Mesenchymal stem cell (in vitro differentiated cells and primary cell): ENCODE data around the gene CAND1.

Source experiments
- DNase-seq: peaks from one replicate; pipeline ENCODE4 v3.0.0-alpha.2; 2013
- H2AFZ ChIP-seq: one replicate; pipeline ENCODE4 v1.6.1; 2013; ENCODE audit warnings: low read depth, mild to moderate bottlenecking, control low read depth, inconsistent platforms, low read length, moderate library complexity
- H2AK5ac ChIP-seq: 2 replicates; pipeline ENCODE4 v1.6.1; 2013; ENCODE audit warnings: low read length, moderate library complexity, mild to moderate bottlenecking, inconsistent platforms; ENCODE audit not compliant: severe bottlenecking
- H2BK120ac ChIP-seq: one replicate; pipeline ENCODE4 v1.6.1; 2013; ENCODE audit warnings: low read depth, mild to moderate bottlenecking, inconsistent platforms, low read length, moderate library complexity
- H2BK12ac ChIP-seq, 2 experiments: one replicate each; pipeline ENCODE4 v1.6.1; 2013; ENCODE audit warnings: inconsistent platforms in 2 of 2, low read length in 2 of 2, mild to moderate bottlenecking in 2 of 2, moderate library complexity in 2 of 2, control low read depth in 1 of 2
- H2BK15ac ChIP-seq: one replicate; pipeline ENCODE4 v1.6.1; 2013; ENCODE audit warnings: mild to moderate bottlenecking, low read depth, inconsistent platforms; ENCODE audit not compliant: poor library complexity, severe bottlenecking
- H2BK5ac ChIP-seq: 2 replicates; pipeline ENCODE4 v1.6.1; 2013; ENCODE audit warnings: low read depth, mild to moderate bottlenecking, low read length, control low read depth, inconsistent platforms; ENCODE audit not compliant: poor library complexity, severe bottlenecking
- H3K14ac ChIP-seq, 2 experiments: one replicate each; pipeline ENCODE4 v1.6.1; 2013; ENCODE audit warnings: inconsistent platforms in 2 of 2, low read length in 2 of 2, control low read depth in 1 of 2, mild to moderate bottlenecking in 1 of 2, moderate library complexity in 1 of 2
- H3K18ac ChIP-seq, 2 experiments: one replicate each; pipeline ENCODE4 v1.6.1; 2013; ENCODE audit warnings: inconsistent platforms in 2 of 2, low read length in 2 of 2, control low read depth in 1 of 2, low read depth in 1 of 2, mild to moderate bottlenecking in 1 of 2
- H3K23ac ChIP-seq, 2 experiments: one replicate each; pipeline ENCODE4 v1.6.1; 2013; ENCODE audit warnings: inconsistent platforms in 2 of 2, low read length in 2 of 2, mild to moderate bottlenecking in 2 of 2, moderate library complexity in 2 of 2, control low read depth in 1 of 2
- H3K27ac ChIP-seq: 2 replicates; pipeline ENCODE4 v1.5.1; 2013; ENCODE audit warnings: mild to moderate bottlenecking, moderate library complexity, low read length, control low read depth, inconsistent platforms; ENCODE audit not compliant: poor library complexity, severe bottlenecking
- H3K27me3 ChIP-seq, 2 experiments: 2 replicates each; pipeline versions ENCODE4 v1.6.1 to v1.7.0; 2013; ENCODE audit warnings: low read length in 2 of 2, mild to moderate bottlenecking in 2 of 2, moderate library complexity in 2 of 2, control low read depth in 1 of 2, inconsistent platforms in 1 of 2; ENCODE audit not compliant: control insufficient read depth in 1 of 2, insufficient read depth in 1 of 2
- H3K36me3 ChIP-seq, 2 experiments: 2 replicates each; pipeline versions ENCODE4 v1.6.1 to v1.7.0; 2013; ENCODE audit warnings: low read length in 2 of 2, control low read depth in 1 of 2, inconsistent platforms in 1 of 2, low read depth in 1 of 2, mild to moderate bottlenecking in 1 of 2; ENCODE audit not compliant: insufficient read depth in 2 of 2, control insufficient read depth in 1 of 2
- H3K4ac ChIP-seq, 2 experiments: one replicate each; pipeline ENCODE4 v1.6.1; 2013; ENCODE audit warnings: inconsistent platforms in 2 of 2, low read length in 2 of 2, mild to moderate bottlenecking in 2 of 2, moderate library complexity in 2 of 2, control low read depth in 1 of 2, low read depth in 1 of 2
- H3K4me1 ChIP-seq: 2 replicates; pipeline ENCODE4 v1.6.1; 2013; ENCODE audit warnings: low read depth, low read length, control low read depth; ENCODE audit not compliant: control insufficient read depth, insufficient read depth
- H3K4me2 ChIP-seq: 2 replicates; pipeline ENCODE4 v1.6.1; 2013; ENCODE audit warnings: low read length, mild to moderate bottlenecking, inconsistent platforms; ENCODE audit not compliant: poor library complexity, severe bottlenecking
- H3K4me3 ChIP-seq, 2 experiments: 2 replicates each; pipeline versions ENCODE4 v1.5.1 to v1.7.0; 2013; ENCODE audit warnings: low read length in 2 of 2, mild to moderate bottlenecking in 2 of 2, control low read depth in 1 of 2, low read depth in 1 of 2; ENCODE audit not compliant: insufficient read depth in 1 of 2
- H3K79me1 ChIP-seq: replicated peaks from 2 replicates; pipeline ENCODE4 v1.6.1; 2013; ENCODE audit warnings: mild to moderate bottlenecking, control low read depth, low read length, inconsistent platforms; ENCODE audit not compliant: poor library complexity, severe bottlenecking
- H3K9ac ChIP-seq: 2 replicates; pipeline ENCODE4 v1.7.0; 2013; ENCODE audit warnings: mild to moderate bottlenecking, low read length, moderate library complexity
- H3K9me3 ChIP-seq: 2 replicates; pipeline ENCODE4 v1.7.0; 2013; ENCODE audit warnings: mild to moderate bottlenecking, low read length; ENCODE audit not compliant: control insufficient read depth
- H4K8ac ChIP-seq: one replicate; pipeline ENCODE4 v1.6.1; 2013; ENCODE audit warnings: inconsistent platforms, mild to moderate bottlenecking, low read length, moderate library complexity
- H4K91ac ChIP-seq: one replicate; pipeline ENCODE4 v1.6.1; 2013; ENCODE audit warnings: mild to moderate bottlenecking, low read length, inconsistent platforms
- WGBS: methylation state at CpG from one replicate; pipeline ENCODE4 v1.1.7; 2013; ENCODE audit warnings: mixed read lengths; 5-methylcytosine and 5-hydroxymethylcytosine counted together

CAND1 gene

GRCh38 chr12:67299526-67299925, 30.4 kb downstream of the CAND1 start:
- H2AK5ac ChIP-seq: no peak overlapping the region
- no peak overlapping the region for H2BK12ac ChIP-seq
- H2BK120ac ChIP-seq: no peak overlapping the region
- WGBS: 100% methylated on average over 1 of the region's 2 CpGs
- H3K4me1 ChIP-seq: no peaks in the 10 kb centered on the region
- H3K14ac ChIP-seq: no peak overlapping the region
- H4K8ac ChIP-seq: no peak overlapping the region
- H2AFZ ChIP-seq: no peak overlapping the region
- H2BK15ac ChIP-seq: no peak overlapping the region
- no peaks in the 10 kb centered on the region for H3K9me3 ChIP-seq
- H2BK5ac ChIP-seq: no peak overlapping the region
- H3K79me1 ChIP-seq: peaks cover 5% of the 10 kb centered on the region
- H3K23ac ChIP-seq: no peak overlapping the region
- no peak overlapping the region for H4K91ac ChIP-seq
- H3K4me2 ChIP-seq: no peak overlapping the region
- no peak for DNase-seq
- no peak overlapping the region for H3K4ac ChIP-seq
- no peaks in the 10 kb centered on the region for H3K27me3 ChIP-seq
- peaks cover 6 to 88% of the 10 kb centered on the region in 2 experiments for H3K36me3 ChIP-seq
- H3K27ac ChIP-seq: no peak overlapping the region
- no peak overlapping the region for H3K4me3 ChIP-seq
- H3K18ac ChIP-seq: no peak overlapping the region
- H3K9ac ChIP-seq: no peak overlapping the region

DNA sequence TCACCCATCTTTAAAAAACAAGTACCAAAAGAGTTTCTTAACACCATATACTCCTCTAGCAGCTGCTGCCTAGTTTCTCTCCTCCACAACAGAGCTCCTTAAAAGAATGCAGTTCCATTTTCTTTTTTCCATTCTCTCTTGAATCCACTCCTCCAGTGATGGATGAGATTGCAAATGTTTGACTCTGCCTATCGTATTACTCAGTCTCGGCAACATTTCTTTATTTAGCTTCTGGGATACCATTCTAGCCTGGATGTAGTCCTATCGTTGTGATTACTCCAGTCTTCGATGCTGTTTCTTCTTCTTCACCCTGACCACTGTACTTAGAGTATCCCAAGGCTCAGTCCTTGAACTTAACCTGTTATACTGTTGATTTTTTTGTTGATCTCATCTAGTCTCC, 30.8 kb downstream of the CAND1 start:
- no peak overlapping the region for H2AK5ac ChIP-seq
- no peak overlapping the region for H3K27ac ChIP-seq
- H2BK5ac ChIP-seq: no peak overlapping the region
- no peak for DNase-seq
- no peak overlapping the region for H3K4me2 ChIP-seq
- H4K8ac ChIP-seq: no peak overlapping the region
- no peaks in the 10 kb centered on the region for H3K27me3 ChIP-seq
- peaks cover 5% of the 10 kb centered on the region for H3K79me1 ChIP-seq
- H3K9ac ChIP-seq: no peak overlapping the region
- H2BK120ac ChIP-seq: no peak overlapping the region
- no peak overlapping the region for H3K18ac ChIP-seq
- H2BK15ac ChIP-seq: no peak overlapping the region
- no peaks in the 10 kb centered on the region for H3K4me1 ChIP-seq
- no peak overlapping the region for H3K4ac ChIP-seq
- no peak overlapping the region for H3K4me3 ChIP-seq
- H4K91ac ChIP-seq: no peak overlapping the region
- H2AFZ ChIP-seq: no peak overlapping the region
- 97% methylated on average over 4 of the region's 4 CpGs for WGBS
- no peaks in the 10 kb centered on the region for H3K9me3 ChIP-seq
- H2BK12ac ChIP-seq: no peak overlapping the region
- no peak overlapping the region for H3K14ac ChIP-seq
- H3K36me3 ChIP-seq: peaks cover 6 to 88% of the 10 kb centered on the region in 2 experiments
- H3K23ac ChIP-seq: no peak overlapping the region

- Histone ChIP-seq H2AFZ (no peak overlapping the region), H2AK5ac (no peak overlapping the region), H2BK120ac (no peak overlapping the region), H2BK12ac (no peak overlapping the region), H3K27me3 (no peaks in the 10 kb centered on the region), H3K4me3 (no peak overlapping the region), H3K9ac (no peak overlapping the region), H3K14ac (no peak overlapping the region), H3K79me1 (peaks cover 11% of the 10 kb centered on the region), H3K4me2 (no peak overlapping the region), H3K18ac (no peak overlapping the region), H2BK5ac (no peak overlapping the region), H3K27ac (no peak overlapping the region), H3K23ac (no peak overlapping the region), H3K4ac (no peak overlapping the region), H2BK15ac (no peak overlapping the region), H3K4me1 (no peaks in the 10 kb centered on the region), H4K91ac (no peak overlapping the region), H3K9me3 (no peaks in the 10 kb centered on the region), H3K36me3 (peaks cover 0 to 92% of the 10 kb centered on the region in 2 experiments), H4K8ac (no peak overlapping the region)
- WGBS: over 99% methylated on average over 6 of the region's 7 CpGs
- no peak for DNase-seq
Observed at GRCh38 chr12:67302162-67302561, 33.0 kb downstream of the CAND1 start.

DNA sequence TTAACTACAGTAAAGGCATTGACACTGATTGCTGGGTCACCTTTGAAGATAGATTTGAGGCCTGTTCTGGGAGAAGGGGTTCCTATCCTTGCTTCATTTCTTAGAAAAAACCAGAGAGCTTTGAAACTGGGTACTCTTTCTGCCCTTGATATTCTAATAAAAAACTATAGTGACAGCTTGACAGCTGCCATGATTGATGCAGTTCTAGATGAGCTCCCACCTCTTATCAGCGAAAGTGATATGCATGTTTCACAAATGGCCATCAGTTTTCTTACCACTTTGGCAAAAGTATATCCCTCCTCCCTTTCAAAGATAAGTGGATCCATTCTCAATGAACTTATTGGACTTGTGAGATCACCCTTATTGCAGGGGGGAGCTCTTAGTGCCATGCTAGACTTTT, 36.4 kb downstream of the CAND1 start:
- H3K4me1 ChIP-seq: no peaks in the 10 kb centered on the region
- H2AFZ ChIP-seq: no peak overlapping the region
- no peaks in the 10 kb centered on the region for H3K27me3 ChIP-seq
- H3K4ac ChIP-seq: no peak overlapping the region
- DNase-seq: no peak
- no peak overlapping the region for H4K91ac ChIP-seq
- no peak overlapping the region for H3K27ac ChIP-seq
- H3K18ac ChIP-seq: no peak overlapping the region
- H3K23ac ChIP-seq: no peak overlapping the region
- no peaks in the 10 kb centered on the region for H3K9me3 ChIP-seq
- H3K36me3 ChIP-seq: peaks cover 0 to 92% of the 10 kb centered on the region in 2 experiments
- H3K14ac ChIP-seq: no peak overlapping the region
- no peak overlapping the region for H2BK12ac ChIP-seq
- H2BK15ac ChIP-seq: no peak overlapping the region
- H2AK5ac ChIP-seq: no peak overlapping the region
- 90% methylated on average over 1 of the region's 1 CpG for WGBS
- no peak overlapping the region for H2BK5ac ChIP-seq
- no peak overlapping the region for H4K8ac ChIP-seq
- no peak overlapping the region for H3K9ac ChIP-seq
- H3K4me3 ChIP-seq: no peak overlapping the region
- no peak overlapping the region for H3K4me2 ChIP-seq
- H3K79me1 ChIP-seq: peaks cover 12% of the 10 kb centered on the region
- H2BK120ac ChIP-seq: no peak overlapping the region
